ENCODE measurements around the gene LHX5. TPM values are rescaled to one million over a fixed set of nuclear protein-coding genes. Genes with fewer than 3 reads are reported as not detected.

Gene LHX5
- total RNA-seq, 1 experiment from 2014 or later: 1.9 TPM

- H2BK20ac ChIP-seq (ENCODE audit: low read depth, low read length, poor library complexity, severe bottlenecking): no peak overlapping the region
- no peak overlapping the region for H2BK12ac ChIP-seq (ENCODE audit: insufficient read length, low read depth, low read length)
- no CpG with 5 or more reads among the region's 9 CpGs for WGBS (ENCODE audit: extremely low coverage, insufficient read length, low lambda C conversion rate)
- no peak overlapping the region for H2AFZ ChIP-seq (ENCODE audit: low read length)
- H3K14ac ChIP-seq (ENCODE audit: insufficient read depth, low read length): no peak overlapping the region
- H3K27me3 Mint-ChIP-seq (ENCODE audit: low read depth): peaks cover 21% of the 10 kb centered on the region
- H3K4me3 Mint-ChIP-seq: no peak overlapping the region
- peaks cover 12 to 17% of the 10 kb centered on the region in 2 experiments for H3K4me1 Mint-ChIP-seq
- no peak for TF ChIP-seq CTCF (conservative IDR thresholded peaks at IDR 0.05)
- no peak overlapping the region for H3K18ac ChIP-seq (ENCODE audit: insufficient read length, low read depth, low read length)
- no peak overlapping the region for H3K23ac ChIP-seq (ENCODE audit: insufficient read length, low read depth, low read length)
- no peak overlapping the region for H4K5ac ChIP-seq (ENCODE audit: insufficient read length, low read depth, low read length)
- no peak for DNase-seq
- no peak overlapping the region for H3K27ac Mint-ChIP-seq
- peaks cover 0 to 4% of the 10 kb centered on the region in 2 experiments; a peak in 3 of 5 replicates for H3K9me3 Mint-ChIP-seq
- no peak overlapping the region for H3K4ac ChIP-seq (ENCODE audit: low read depth, low read length)
- H3K9ac ChIP-seq (ENCODE audit: extremely low read depth, insufficient read length, low read length): no peak overlapping the region
- H3K9me3 ChIP-seq (ENCODE audit: control insufficient read depth, low read depth, low read length): no peaks in the 10 kb centered on the region
- no peak overlapping the region for H2AK5ac ChIP-seq (ENCODE audit: insufficient read length, low read length)
- no peak overlapping the region for H4K8ac ChIP-seq (replicated peaks; ENCODE audit: insufficient read length, low read depth, low read length)
- no peak overlapping the region for H3K27ac ChIP-seq (ENCODE audit: insufficient read length, low read depth, low read length)
- no peak overlapping the region for H3K56ac ChIP-seq (ENCODE audit: insufficient read length, low read depth, low read length)
- H2BK15ac ChIP-seq (ENCODE audit: low read depth, low read length): no peak overlapping the region
- no peaks in the 10 kb centered on the region for H3K23me2 ChIP-seq (ENCODE audit: insufficient read length, low read depth, low read length, poor library complexity, severe bottlenecking)
- no peaks in the 10 kb centered on the region for H4K20me1 ChIP-seq (ENCODE audit: control insufficient read depth, insufficient read depth, insufficient read length)
- H3K4me1 ChIP-seq (ENCODE audit: insufficient read depth, low read length): no peaks in the 10 kb centered on the region
- H2BK5ac ChIP-seq (ENCODE audit: insufficient read length, low read length): no peak overlapping the region
- no peak overlapping the region for H2BK120ac ChIP-seq (ENCODE audit: low read depth, low read length, poor library complexity, severe bottlenecking)
- H3T11ph ChIP-seq (ENCODE audit: low read length): no peak overlapping the region
- no peak overlapping the region for H4K91ac ChIP-seq (ENCODE audit: insufficient read length, low read depth, low read length)
- no peaks in the 10 kb centered on the region for H3K79me1 ChIP-seq (ENCODE audit: insufficient read depth, low read depth, low read length, poor library complexity, severe bottlenecking)
- no peak overlapping the region for H3K4me2 ChIP-seq (ENCODE audit: insufficient read depth, insufficient read length, low read length)
- peaks cover 0 to 4% (median 0%) of the 10 kb centered on the region in 3 experiments; a peak in 1 of 7 replicates for H3K36me3 Mint-ChIP-seq (ENCODE audit: insufficient read depth in 1 of 3, low read depth in 3 of 3)
- H3K79me2 ChIP-seq (ENCODE audit: insufficient read depth, low read length): no peaks in the 10 kb centered on the region
- no peaks in the 10 kb centered on the region for H3K27me3 ChIP-seq (ENCODE audit: insufficient read depth, low read length)
Observed at GRCh38 chr12:113427882-113428281, 43.8 kb downstream of the LHX5 start.
